ENCODE measurements around the gene ADCY2. TPM values are rescaled to one million over a fixed set of nuclear protein-coding genes. Genes with fewer than 3 reads are reported as not detected.

Gene ADCY2
- total RNA-seq, 1 experiment from 2014 or later, result not detected

DNA sequence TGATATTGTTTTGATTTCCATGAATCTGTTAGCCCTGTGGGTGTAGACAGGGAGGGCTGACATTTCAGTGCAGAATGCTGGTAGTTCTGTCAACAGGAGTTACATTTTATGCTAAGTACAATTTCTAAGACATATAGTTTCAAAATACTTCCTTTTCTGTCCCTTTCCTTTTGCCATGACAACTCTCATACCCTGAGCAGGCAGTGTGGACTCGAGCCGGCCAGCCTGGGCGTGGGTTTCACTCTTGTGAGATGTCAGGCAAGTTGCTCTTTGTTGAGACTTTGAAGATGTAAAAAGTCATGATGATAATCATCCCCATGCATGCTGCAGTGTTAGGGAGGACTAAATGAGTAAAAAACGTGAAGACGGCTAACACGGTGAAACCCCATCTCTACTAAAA is 257.1 kb downstream of the ADCY2 start:
- no peaks in the 10 kb centered on the region for H3K36me3 Mint-ChIP-seq (ENCODE audit: insufficient read depth, unreplicated experiment)
- BruUV-seq (replicated peaks), result no TSS peak
- H3K9me3 Mint-ChIP-seq (ENCODE audit: low read depth, unreplicated experiment), result peaks cover 23% of the 10 kb centered on the region
- TF ChIP-seq, protein P1, sequence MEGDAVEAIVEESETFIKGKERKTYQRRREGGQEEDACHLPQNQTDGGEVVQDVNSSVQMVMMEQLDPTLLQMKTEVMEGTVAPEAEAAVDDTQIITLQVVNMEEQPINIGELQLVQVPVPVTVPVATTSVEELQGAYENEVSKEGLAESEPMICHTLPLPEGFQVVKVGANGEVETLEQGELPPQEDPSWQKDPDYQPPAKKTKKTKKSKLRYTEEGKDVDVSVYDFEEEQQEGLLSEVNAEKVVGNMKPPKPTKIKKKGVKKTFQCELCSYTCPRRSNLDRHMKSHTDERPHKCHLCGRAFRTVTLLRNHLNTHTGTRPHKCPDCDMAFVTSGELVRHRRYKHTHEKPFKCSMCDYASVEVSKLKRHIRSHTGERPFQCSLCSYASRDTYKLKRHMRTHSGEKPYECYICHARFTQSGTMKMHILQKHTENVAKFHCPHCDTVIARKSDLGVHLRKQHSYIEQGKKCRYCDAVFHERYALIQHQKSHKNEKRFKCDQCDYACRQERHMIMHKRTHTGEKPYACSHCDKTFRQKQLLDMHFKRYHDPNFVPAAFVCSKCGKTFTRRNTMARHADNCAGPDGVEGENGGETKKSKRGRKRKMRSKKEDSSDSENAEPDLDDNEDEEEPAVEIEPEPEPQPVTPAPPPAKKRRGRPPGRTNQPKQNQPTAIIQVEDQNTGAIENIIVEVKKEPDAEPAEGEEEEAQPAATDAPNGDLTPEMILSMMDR (IDR thresholded peaks at IDR 0.05; ENCODE audit: unreplicated experiment), result no peak
- DNase-seq, result no peak
- H3K4me1 Mint-ChIP-seq (ENCODE audit: low read depth, unreplicated experiment), result no peaks in the 10 kb centered on the region
- intact Hi-C loops (cut with micrococcal nuclease; ENCODE audit: unreplicated experiment), result no loop called here
- no peak overlapping the region for H3K4me3 Mint-ChIP-seq (ENCODE audit: low read depth, unreplicated experiment)
- CTCF ChIA-PET, result no interaction called here
- no peaks in the 10 kb centered on the region for H3K27me3 Mint-ChIP-seq (ENCODE audit: unreplicated experiment)
- H3K27ac Mint-ChIP-seq (ENCODE audit: unreplicated experiment), result no peak overlapping the region

DNA sequence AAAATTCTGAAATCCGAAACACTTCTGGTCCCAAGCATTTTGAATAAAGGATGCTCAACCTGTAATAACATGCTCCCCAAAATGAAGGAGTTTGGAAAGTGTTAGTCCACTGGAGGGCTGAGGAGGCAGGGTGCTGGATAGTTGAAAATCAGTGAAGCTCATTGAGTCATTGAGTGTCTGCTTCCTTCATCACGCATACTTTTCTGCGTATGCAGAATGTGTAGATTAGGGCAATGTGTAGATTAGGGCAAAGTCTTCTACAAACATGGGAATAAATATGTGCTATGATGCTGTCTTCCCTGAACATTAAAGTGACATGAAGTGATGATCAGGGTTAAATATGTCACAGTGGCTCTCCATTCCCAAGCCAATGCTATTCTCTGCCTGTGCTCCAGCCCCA is 261.2 kb downstream of the ADCY2 start:
- no peak for DNase-seq
- H3K27me3 Mint-ChIP-seq (ENCODE audit: unreplicated experiment), result no peaks in the 10 kb centered on the region
- no peaks in the 10 kb centered on the region for H3K4me1 Mint-ChIP-seq (ENCODE audit: low read depth, unreplicated experiment)
- H3K4me3 Mint-ChIP-seq (ENCODE audit: low read depth, unreplicated experiment), result no peak overlapping the region
- intact Hi-C loops (cut with micrococcal nuclease; ENCODE audit: unreplicated experiment), result no loop called here
- peaks cover 13% of the 10 kb centered on the region for H3K9me3 Mint-ChIP-seq (ENCODE audit: low read depth, unreplicated experiment)
- TF ChIP-seq, protein P1 (IDR thresholded peaks at IDR 0.05; ENCODE audit: unreplicated experiment), result no peak
- H3K27ac Mint-ChIP-seq (ENCODE audit: unreplicated experiment), result no peak overlapping the region
- H3K36me3 Mint-ChIP-seq (ENCODE audit: insufficient read depth, unreplicated experiment), result no peaks in the 10 kb centered on the region
- CTCF ChIA-PET, result no interaction called here
- BruUV-seq (replicated peaks), result no TSS peak

DNA sequence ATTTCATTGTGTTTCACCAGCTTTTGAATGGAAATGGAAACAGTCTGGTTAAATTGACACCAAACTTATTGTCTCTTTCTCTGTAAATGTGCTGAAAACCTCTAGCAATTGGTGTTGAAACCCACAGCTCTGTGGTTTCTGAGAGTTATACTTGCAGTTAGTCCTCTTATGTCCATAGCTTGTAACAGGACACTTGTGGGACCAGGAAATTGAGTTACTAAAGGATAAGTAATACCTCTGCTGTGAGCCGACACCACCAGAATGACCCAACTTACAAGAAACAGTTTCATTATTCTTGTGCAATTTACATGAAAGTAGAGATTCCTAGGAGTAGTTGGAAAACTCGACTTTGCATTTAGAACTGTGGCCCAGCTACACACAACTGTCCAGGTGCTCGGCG is 263.5 kb downstream of the ADCY2 start:
- Mint-ChIP-seq H3K4me3 (ENCODE audit: low read depth, unreplicated experiment) (no peak overlapping the region), H3K36me3 (ENCODE audit: insufficient read depth, unreplicated experiment) (no peaks in the 10 kb centered on the region), H3K9me3 (ENCODE audit: low read depth, unreplicated experiment) (peaks cover 5% of the 10 kb centered on the region), H3K4me1 (ENCODE audit: low read depth, unreplicated experiment) (no peaks in the 10 kb centered on the region), H3K27ac (ENCODE audit: unreplicated experiment) (no peak overlapping the region), H3K27me3 (ENCODE audit: unreplicated experiment) (no peaks in the 10 kb centered on the region)
- TF ChIP-seq, protein P1 (IDR thresholded peaks at IDR 0.05; ENCODE audit: unreplicated experiment), result no peak
- CTCF ChIA-PET, result no interaction called here
- no peak for DNase-seq
- intact Hi-C loops (cut with micrococcal nuclease; ENCODE audit: unreplicated experiment), result no loop called here
- no TSS peak for BruUV-seq (replicated peaks)

DNA sequence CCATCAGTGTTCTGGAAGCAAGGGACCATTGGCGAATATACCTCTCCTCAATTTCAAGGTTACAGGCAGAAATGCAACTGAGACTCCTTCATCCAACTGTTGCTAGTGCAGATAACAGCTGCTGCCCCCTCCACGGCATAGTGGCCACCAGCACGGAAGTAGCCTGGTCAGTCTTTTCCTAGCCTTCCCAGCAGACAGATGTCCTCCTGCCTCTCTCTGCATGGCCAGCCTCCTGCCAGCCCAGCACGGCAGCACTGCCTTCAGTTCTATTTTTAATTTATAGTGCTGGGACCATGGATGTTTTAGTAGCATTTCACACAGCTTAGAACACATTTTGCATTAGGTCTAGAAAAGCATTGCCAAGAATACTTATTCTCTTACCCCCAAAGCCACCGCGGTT is 266.4 kb downstream of the ADCY2 start:
- peaks cover 11% of the 10 kb centered on the region for H3K9me3 Mint-ChIP-seq (ENCODE audit: low read depth, unreplicated experiment)
- no peak for DNase-seq
- no peak overlapping the region for H3K27ac Mint-ChIP-seq (ENCODE audit: unreplicated experiment)
- TF ChIP-seq, protein P1 (IDR thresholded peaks at IDR 0.05; ENCODE audit: unreplicated experiment), result no peak
- no peak overlapping the region for H3K4me3 Mint-ChIP-seq (ENCODE audit: low read depth, unreplicated experiment)
- no TSS peak for BruUV-seq (replicated peaks)
- H3K36me3 Mint-ChIP-seq (ENCODE audit: insufficient read depth, unreplicated experiment), result no peaks in the 10 kb centered on the region
- H3K4me1 Mint-ChIP-seq (ENCODE audit: low read depth, unreplicated experiment), result no peaks in the 10 kb centered on the region
- intact Hi-C loops (cut with micrococcal nuclease; ENCODE audit: unreplicated experiment), result no loop called here
- CTCF ChIA-PET, result no interaction called here
- H3K27me3 Mint-ChIP-seq (ENCODE audit: unreplicated experiment), result no peaks in the 10 kb centered on the region

DNA sequence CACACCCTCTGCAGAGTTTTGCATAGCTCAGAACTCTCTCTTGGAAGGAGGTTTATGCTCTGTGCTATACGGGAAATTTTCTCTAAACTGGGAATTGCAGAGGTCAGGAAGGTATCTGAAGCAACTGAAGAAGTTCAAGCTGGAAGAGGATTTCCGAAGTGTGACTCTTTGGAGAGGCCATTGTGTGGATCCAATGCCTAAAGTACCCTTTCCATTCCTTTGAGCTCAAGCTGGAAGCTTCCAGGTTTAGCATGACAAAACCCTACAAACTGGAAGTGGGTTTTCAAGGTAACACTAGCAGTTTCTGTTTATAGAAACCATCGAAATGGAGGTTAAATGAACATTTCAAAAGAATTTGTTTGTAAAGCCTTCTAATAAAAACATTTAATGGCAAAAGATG is 267.9 kb downstream of the ADCY2 start:
- H3K4me3 Mint-ChIP-seq (ENCODE audit: low read depth, unreplicated experiment), result no peak overlapping the region
- no peaks in the 10 kb centered on the region for H3K4me1 Mint-ChIP-seq (ENCODE audit: low read depth, unreplicated experiment)
- TF ChIP-seq, protein P1 (IDR thresholded peaks at IDR 0.05; ENCODE audit: unreplicated experiment), result no peak
- no TSS peak for BruUV-seq (replicated peaks)
- no peaks in the 10 kb centered on the region for H3K36me3 Mint-ChIP-seq (ENCODE audit: insufficient read depth, unreplicated experiment)
- no peak overlapping the region for H3K27ac Mint-ChIP-seq (ENCODE audit: unreplicated experiment)
- CTCF ChIA-PET, result no interaction called here
- peaks cover 9% of the 10 kb centered on the region for H3K9me3 Mint-ChIP-seq (ENCODE audit: low read depth, unreplicated experiment)
- DNase-seq, result no peak
- H3K27me3 Mint-ChIP-seq (ENCODE audit: unreplicated experiment), result no peaks in the 10 kb centered on the region
- intact Hi-C loops (cut with micrococcal nuclease; ENCODE audit: unreplicated experiment), result no loop called here
